ENCODE results near the gene AMACR.

GRCh38 chr5:34035756-34036155, 27.9 kb upstream of the AMACR start:
- TF ChIP-seq POLR2A (IDR thresholded peaks at IDR 0.05; ENCODE audit: low read depth, low read length) (no peak), TAF1 (IDR thresholded peaks at IDR 0.05; ENCODE audit: borderline replicate concordance, low read depth, low read length) (no peak)

All from GM12892 (cell line).